22Rv1 (cell line): ENCODE results near the gene SLC6A8.

Source experiments
- ZFX ChIP-seq: fragments of 450-650 bp; IDR thresholded peaks from 2 replicates; pipeline ENCODE4 v1.6.1; 2017; ENCODE audit warnings: antibody characterized with exemption, borderline replicate concordance
- TF ChIP-seq, protein P1 (sequence below): fragments of 450-650 bp; IDR thresholded peaks from 2 replicates; pipeline ENCODE4 v1.5.1; 2017; ENCODE audit warnings: mild to moderate bottlenecking

DNA sequence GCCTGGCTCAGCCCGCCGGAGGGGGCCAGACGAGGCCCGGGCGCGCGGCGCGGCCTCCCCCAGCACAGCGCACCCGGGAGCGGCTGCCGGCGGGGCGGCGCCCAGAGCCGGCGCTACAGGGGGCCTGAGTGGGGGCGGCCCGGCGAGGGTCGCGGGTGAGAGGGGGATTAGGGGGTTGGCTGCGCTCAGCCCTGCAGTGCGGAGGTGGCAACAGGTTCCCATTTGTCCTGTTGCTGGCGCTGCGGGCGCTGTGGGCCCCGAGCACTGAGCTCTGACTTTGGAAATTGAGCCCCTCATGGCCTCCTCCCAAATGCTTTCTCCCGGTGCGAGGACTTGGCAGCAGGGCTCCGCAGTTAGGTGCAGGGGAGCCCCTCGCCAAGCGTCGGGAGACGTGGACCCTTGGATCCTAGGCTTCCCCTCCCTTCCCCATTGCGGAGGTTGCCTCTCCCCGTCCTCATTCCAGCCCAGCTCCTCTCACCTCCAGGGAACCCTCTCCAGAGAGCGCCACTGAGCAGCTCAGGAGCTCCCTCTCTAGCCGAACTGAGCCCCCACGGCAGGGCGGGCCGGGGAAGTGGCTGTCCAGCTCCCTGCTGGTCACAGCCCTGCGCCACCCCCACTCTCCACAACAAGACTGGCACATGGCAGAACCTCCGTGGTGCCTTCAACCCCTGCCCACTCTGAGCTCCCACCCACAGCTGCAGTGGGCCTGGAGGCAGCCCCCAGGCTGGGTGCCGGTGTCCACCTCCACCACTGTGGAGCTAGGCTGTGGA lies 43.2 kb upstream of the SLC6A8 start:
- TF ChIP-seq, protein P1, sequence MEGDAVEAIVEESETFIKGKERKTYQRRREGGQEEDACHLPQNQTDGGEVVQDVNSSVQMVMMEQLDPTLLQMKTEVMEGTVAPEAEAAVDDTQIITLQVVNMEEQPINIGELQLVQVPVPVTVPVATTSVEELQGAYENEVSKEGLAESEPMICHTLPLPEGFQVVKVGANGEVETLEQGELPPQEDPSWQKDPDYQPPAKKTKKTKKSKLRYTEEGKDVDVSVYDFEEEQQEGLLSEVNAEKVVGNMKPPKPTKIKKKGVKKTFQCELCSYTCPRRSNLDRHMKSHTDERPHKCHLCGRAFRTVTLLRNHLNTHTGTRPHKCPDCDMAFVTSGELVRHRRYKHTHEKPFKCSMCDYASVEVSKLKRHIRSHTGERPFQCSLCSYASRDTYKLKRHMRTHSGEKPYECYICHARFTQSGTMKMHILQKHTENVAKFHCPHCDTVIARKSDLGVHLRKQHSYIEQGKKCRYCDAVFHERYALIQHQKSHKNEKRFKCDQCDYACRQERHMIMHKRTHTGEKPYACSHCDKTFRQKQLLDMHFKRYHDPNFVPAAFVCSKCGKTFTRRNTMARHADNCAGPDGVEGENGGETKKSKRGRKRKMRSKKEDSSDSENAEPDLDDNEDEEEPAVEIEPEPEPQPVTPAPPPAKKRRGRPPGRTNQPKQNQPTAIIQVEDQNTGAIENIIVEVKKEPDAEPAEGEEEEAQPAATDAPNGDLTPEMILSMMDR = 0 out of 2 replicates have a peak, but pooled peaks have one; percentile 7
- TF ChIP-seq ZFX = no peak
